Measurements from ENCODE around the gene B4GALT3. TPM values are rescaled to one million over a fixed set of nuclear protein-coding genes. Genes with fewer than 3 reads are reported as not detected.

The B4GALT3 gene
- total RNA-seq, 2 experiments from 2014 or later, result 36.2 to 41.7 TPM

DNA sequence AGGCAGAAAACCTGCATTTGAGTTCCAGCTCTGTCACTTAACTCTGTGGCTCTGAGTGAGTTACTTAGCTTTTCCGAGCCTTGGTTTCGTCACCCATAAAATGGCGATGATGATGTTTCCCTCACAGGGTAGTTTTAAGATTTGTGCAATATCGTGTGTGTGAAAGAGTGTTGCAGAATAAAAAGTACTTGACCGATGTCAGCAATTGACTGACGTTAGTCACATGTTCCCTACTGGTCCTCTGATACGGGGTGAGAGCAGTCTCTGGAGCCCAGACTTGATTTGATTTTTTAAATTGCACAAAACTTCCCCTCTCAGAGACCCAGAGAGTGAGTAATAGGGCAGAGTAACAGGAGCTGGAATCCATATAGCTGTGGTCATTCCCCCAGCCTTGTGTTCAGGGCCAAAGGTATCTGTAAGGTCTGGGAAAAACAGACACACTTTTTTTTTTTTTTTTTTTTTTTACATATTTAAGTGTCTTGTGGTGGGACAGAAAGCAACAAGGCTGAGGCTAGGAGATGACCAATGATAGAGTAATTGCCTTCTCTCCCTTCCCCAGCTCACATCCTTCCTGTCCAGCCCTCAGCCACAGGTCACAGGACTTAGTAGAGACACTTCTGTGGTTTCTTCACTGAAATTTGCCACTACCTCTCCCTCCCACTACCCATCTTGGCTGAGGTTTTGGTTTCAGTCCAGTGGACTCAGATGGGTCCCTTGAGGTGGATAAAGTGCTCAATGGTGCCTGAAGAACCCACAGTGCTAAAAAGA, 39.8 kb upstream of the B4GALT3 start:
- POLR2A ChIA-PET, result interaction anchor here (1.0 to 4.4 kb wide), 7 partner anchors 8 to 85 kb away, joined by 3 to 22 read pairs (median 4); partner anchors contain the start of genes NDUFS2 and TOMM40L
- peak; percentile 80 for DNase-seq (ENCODE audit: low spot score)

GRCh38 chr1:161215076-161215475, 37.8 kb upstream of the B4GALT3 start, which contains the start of gene FCER1G:
TSS of gene FCER1G (plus strand) at chr1:161215295. CDS start at chr1:161215322, 27 bp downstream.
- Histone ChIP-seq H3K79me2 (ENCODE audit: insufficient read depth, low read depth, low read length) (no peaks in the 10 kb centered on the region), H3K4me2 (ENCODE audit: low read length) (no peak within 1 kb of the TSS), H3K9me2 (ENCODE audit: insufficient read depth, low read length) (no peaks in the 10 kb centered on the region), H4K20me1 (ENCODE audit: insufficient read depth, low read length) (no peaks in the 10 kb centered on the region), H3K4me1 (ENCODE audit: insufficient read depth, low read length, poor library complexity, severe bottlenecking) (peaks cover 37% of the 10 kb centered on the region), H3K27ac (ENCODE audit: low read depth, low read length, poor library complexity, severe bottlenecking) (no peak within 1 kb of the TSS), H3K4me3 (ENCODE audit: low read depth, low read length, poor library complexity, severe bottlenecking) (no peak within 1 kb of the TSS), H2AFZ (ENCODE audit: low read length) (no peak within 1 kb of the TSS), H3K9me3 (ENCODE audit: low read length) (no peaks in the 10 kb centered on the region), H3K36me3 (ENCODE audit: insufficient read depth, low read length) (peaks cover 43% of the 10 kb centered on the region)
- intact Hi-C loops (cut with micrococcal nuclease; ENCODE audit: unreplicated experiment), result no loop called here
- CTCF ChIA-PET (ENCODE audit: unreplicated experiment), result no interaction called here
- no peak for TF ChIP-seq EZH2phosphoT487 (IDR thresholded peaks at IDR 0.05; ENCODE audit: borderline replicate concordance, low read depth, low read length)
- TF ChIP-seq, protein P1, sequence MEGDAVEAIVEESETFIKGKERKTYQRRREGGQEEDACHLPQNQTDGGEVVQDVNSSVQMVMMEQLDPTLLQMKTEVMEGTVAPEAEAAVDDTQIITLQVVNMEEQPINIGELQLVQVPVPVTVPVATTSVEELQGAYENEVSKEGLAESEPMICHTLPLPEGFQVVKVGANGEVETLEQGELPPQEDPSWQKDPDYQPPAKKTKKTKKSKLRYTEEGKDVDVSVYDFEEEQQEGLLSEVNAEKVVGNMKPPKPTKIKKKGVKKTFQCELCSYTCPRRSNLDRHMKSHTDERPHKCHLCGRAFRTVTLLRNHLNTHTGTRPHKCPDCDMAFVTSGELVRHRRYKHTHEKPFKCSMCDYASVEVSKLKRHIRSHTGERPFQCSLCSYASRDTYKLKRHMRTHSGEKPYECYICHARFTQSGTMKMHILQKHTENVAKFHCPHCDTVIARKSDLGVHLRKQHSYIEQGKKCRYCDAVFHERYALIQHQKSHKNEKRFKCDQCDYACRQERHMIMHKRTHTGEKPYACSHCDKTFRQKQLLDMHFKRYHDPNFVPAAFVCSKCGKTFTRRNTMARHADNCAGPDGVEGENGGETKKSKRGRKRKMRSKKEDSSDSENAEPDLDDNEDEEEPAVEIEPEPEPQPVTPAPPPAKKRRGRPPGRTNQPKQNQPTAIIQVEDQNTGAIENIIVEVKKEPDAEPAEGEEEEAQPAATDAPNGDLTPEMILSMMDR (conservative IDR thresholded peaks at IDR 0.05; ENCODE audit: low read length), result no peak
- no TSS peak for BruUV-seq (replicated peaks)
- POLR2A ChIA-PET, result interaction anchor here (0.7 to 2.9 kb wide), 4 partner anchors 10 to 439 kb away, joined by 3 to 18 read pairs (median 4); partner anchors contain the start of genes NDUFS2 and TOMM40L
- DNase-seq (ENCODE audit: low spot score), result no peak

More for the DNA sequence above, 39.8 kb upstream of the B4GALT3 start:
- Histone ChIP-seq H3K4me3 (ENCODE audit: low read depth, low read length, poor library complexity, severe bottlenecking) (peak overlapping the region; percentile 20), H2AFZ (ENCODE audit: low read length) (peak overlapping the region; percentile 68; the same call in 1 of the 2 replicates), H3K4me1 (ENCODE audit: insufficient read depth, low read length, poor library complexity, severe bottlenecking) (peaks cover 34% of the 10 kb centered on the region), H3K9me2 (ENCODE audit: insufficient read depth, low read length) (no peaks in the 10 kb centered on the region), H3K79me2 (ENCODE audit: insufficient read depth, low read depth, low read length) (no peaks in the 10 kb centered on the region), H3K4me2 (ENCODE audit: low read length) (peak overlapping the region; percentile 56), H4K20me1 (ENCODE audit: insufficient read depth, low read length) (no peaks in the 10 kb centered on the region), H3K9me3 (ENCODE audit: low read length) (no peaks in the 10 kb centered on the region), H3K36me3 (ENCODE audit: insufficient read depth, low read length) (peaks cover 24% of the 10 kb centered on the region), H3K27ac (ENCODE audit: low read depth, low read length, poor library complexity, severe bottlenecking) (peak overlapping the region; percentile 44)
- CTCF ChIA-PET (ENCODE audit: unreplicated experiment), result interaction anchor here (2.2 kb wide), 1 partner anchor 9 kb away, joined by 9 read pairs; the partner anchor contains the start of gene TOMM40L
- intact Hi-C loops (cut with micrococcal nuclease; ENCODE audit: unreplicated experiment), result no loop called here
- TF ChIP-seq, protein P1 (conservative IDR thresholded peaks at IDR 0.05; ENCODE audit: low read length), result no peak
- TF ChIP-seq EZH2phosphoT487 (IDR thresholded peaks at IDR 0.05; ENCODE audit: borderline replicate concordance, low read depth, low read length), result no peak
- no TSS peak for BruUV-seq (replicated peaks)

DNA sequence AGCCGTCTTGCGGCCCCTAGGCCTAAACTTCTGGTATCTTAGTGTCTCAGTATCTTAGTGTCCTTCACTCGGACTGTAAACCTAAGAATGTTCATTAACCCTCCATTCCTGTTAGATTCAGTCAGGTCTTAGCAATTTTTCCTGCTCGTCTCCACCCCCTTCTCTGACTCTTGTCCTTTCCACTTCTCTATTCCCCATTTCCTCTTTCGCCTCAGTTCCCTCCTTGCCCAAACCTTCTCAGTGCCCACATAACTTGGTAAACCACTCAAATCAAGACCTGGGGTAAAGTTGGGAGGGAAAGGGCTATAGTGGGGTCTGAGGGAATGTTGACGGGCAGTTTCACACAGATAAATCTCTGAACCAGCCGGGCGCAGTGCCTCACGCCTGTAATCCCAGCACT, 37.1 kb upstream of the B4GALT3 start:
- ChIA-PET POLR2A (interaction anchor here (0.7 kb wide), 2 partner anchors 11 to 438 kb away, joined by 3 to 4 read pairs; no protein-coding TSS in a partner anchor), CTCF (ENCODE audit: unreplicated experiment) (no interaction called here)
- Histone ChIP-seq H3K36me3 (ENCODE audit: insufficient read depth, low read length) (peaks cover 50% of the 10 kb centered on the region), H3K9me3 (ENCODE audit: low read length) (no peaks in the 10 kb centered on the region), H2AFZ (ENCODE audit: low read length) (no peak overlapping the region), H4K20me1 (ENCODE audit: insufficient read depth, low read length) (no peaks in the 10 kb centered on the region), H3K4me2 (ENCODE audit: low read length) (no peak overlapping the region), H3K79me2 (ENCODE audit: insufficient read depth, low read depth, low read length) (no peaks in the 10 kb centered on the region), H3K9me2 (ENCODE audit: insufficient read depth, low read length) (no peaks in the 10 kb centered on the region), H3K4me3 (ENCODE audit: low read depth, low read length, poor library complexity, severe bottlenecking) (no peak overlapping the region), H3K27ac (ENCODE audit: low read depth, low read length, poor library complexity, severe bottlenecking) (no peak overlapping the region), H3K4me1 (ENCODE audit: insufficient read depth, low read length, poor library complexity, severe bottlenecking) (peaks cover 41% of the 10 kb centered on the region)
- intact Hi-C loops (cut with micrococcal nuclease; ENCODE audit: unreplicated experiment), result no loop called here
- BruUV-seq (replicated peaks), result no TSS peak
- DNase-seq (ENCODE audit: low spot score), result no peak
- TF ChIP-seq, protein P1 (conservative IDR thresholded peaks at IDR 0.05; ENCODE audit: low read length), result no peak
- no peak for TF ChIP-seq EZH2phosphoT487 (IDR thresholded peaks at IDR 0.05; ENCODE audit: borderline replicate concordance, low read depth, low read length)

Data from OCI-LY7 (cell line).